CD4-positive, CD25-positive, alpha-beta regulatory T cell (primary cell): ENCODE results near the gene GSDMA. TPM values are rescaled to one million over a fixed set of nuclear protein-coding genes. Genes with fewer than 3 reads are reported as not detected.
"Not testable (repeated sequence)": the region's sequence is repeated elsewhere in the genome, so short reads cannot be mapped to it uniquely, and the experiment has no call there.

ENCODE experiments used
- ATAC-seq, 2 donors: fragments of 150-1000 bp; cut with Tn5 transposase; one replicate each; pipeline ENCODE4 v1.10.0; 2021; ENCODE audit warnings: low read depth in 2 of 2, moderate number of reproducible peaks in 2 of 2, moderate library complexity in 1 of 2
- DNase-seq, 3 donors: peaks; one replicate each; pipeline versions ENCODE4 v3.0.0 to v3.0.0-alpha.2; 2012 to 2022; ENCODE audit warnings: mixed read lengths in 1 of 3
- H3K27ac ChIP-seq: one replicate; pipeline ENCODE4 v1.7.0; 2013; ENCODE audit warnings: mild to moderate bottlenecking, low read length; ENCODE audit not compliant: insufficient read depth, poor library complexity, severe bottlenecking
- H3K27me3 ChIP-seq: one replicate; pipeline ENCODE4 v1.7.0; 2013; ENCODE audit warnings: low read length; ENCODE audit not compliant: control insufficient read depth, insufficient read depth
- H3K36me3 ChIP-seq: one replicate; pipeline ENCODE4 v1.7.0; 2013; ENCODE audit warnings: mild to moderate bottlenecking, low read length, moderate library complexity; ENCODE audit not compliant: control insufficient read depth, insufficient read depth
- H3K4me1 ChIP-seq: 2 replicates; pipeline ENCODE4 v1.7.0; 2013; ENCODE audit warnings: mild to moderate bottlenecking, low read length; ENCODE audit not compliant: insufficient read depth, control insufficient read depth, poor library complexity, severe bottlenecking
- H3K4me3 ChIP-seq: one replicate; pipeline ENCODE4 v1.7.0; 2013; ENCODE audit warnings: low read depth, mild to moderate bottlenecking, low read length, moderate library complexity
- H3K9me3 ChIP-seq, 2 experiments: 1 replicate in 1 of 2; 2 replicates in 1 of 2; pipeline ENCODE4 v1.7.0; 2013; ENCODE audit warnings: low read length in 2 of 2, mild to moderate bottlenecking in 1 of 2, moderate library complexity in 1 of 2; ENCODE audit not compliant: control insufficient read depth in 2 of 2
- H3K27ac Mint-ChIP-seq, 3 donors: one replicate each; pipeline ENCODE4 v1.8.0; 2020 to 2022; ENCODE audit warnings: mild to moderate bottlenecking in 3 of 3, mixed read lengths in 3 of 3, moderate library complexity in 2 of 3
- H3K27me3 Mint-ChIP-seq: one replicate; pipeline ENCODE4 v1.8.0; 2022; ENCODE audit warnings: mild to moderate bottlenecking, mixed read lengths
- H3K36me3 Mint-ChIP-seq: one replicate; pipeline ENCODE4 v1.8.0; 2020; ENCODE audit warnings: mixed read lengths
- H3K4me1 Mint-ChIP-seq, 4 donors: one replicate each; pipeline ENCODE4 v1.8.0; 2020 to 2022; ENCODE audit warnings: mixed read lengths in 4 of 4, mild to moderate bottlenecking in 1 of 4
- H3K4me3 Mint-ChIP-seq, 4 donors: one replicate each; pipeline ENCODE4 v1.8.0; 2020 to 2022; ENCODE audit warnings: mild to moderate bottlenecking in 4 of 4, mixed read lengths in 4 of 4, moderate library complexity in 3 of 4
- H3K9me3 Mint-ChIP-seq, 7 donors: one replicate each; pipeline ENCODE4 v1.8.0; 2020 to 2022; ENCODE audit warnings: mixed read lengths in 7 of 7, mild to moderate bottlenecking in 3 of 7, moderate library complexity in 2 of 7
- polyA plus RNA-seq, 4 donors: library from polyadenylated mRNA; unstranded; fragments of 300-500 nt; fragmentation: Illumina TruSeq; gene quantifications; one replicate each; pipeline ENCODE4 v1.2.3, GENCODE V29; 2021
- total RNA-seq: library from RNA; stranded (reverse); gene quantifications from one replicate; pipeline ENCODE4 v1.2.3, GENCODE V29; 2022

GSDMA gene
- total and polyA plus RNA-seq, 5 donors from 2014 or later: 1.1 to 2.8 (median 2.1) TPM

GRCh38 chr17:40004712-40005111 is 41.9 kb downstream of the GSDMA start:
- H3K36me3 ChIP-seq: no peaks in the 10 kb centered on the region
- Mint-ChIP-seq H3K27me3 (peaks cover 4% of the 10 kb centered on the region), H3K4me3 (no peak overlapping the region), H3K9me3 (no peaks in the 10 kb centered on the region), H3K4me1 (no peaks in the 10 kb centered on the region), H3K27ac (no peak overlapping the region), H3K36me3 (no peaks in the 10 kb centered on the region)
- ATAC-seq (no peak), DNase-seq (no peak)
- no peak overlapping the region for H3K4me3 ChIP-seq
- no peaks in the 10 kb centered on the region for H3K27me3 ChIP-seq
- H3K4me1 ChIP-seq: peaks cover 2% of the 10 kb centered on the region
- no peak overlapping the region for H3K27ac ChIP-seq
- H3K9me3 ChIP-seq: no peaks in the 10 kb centered on the region

GRCh38 chr17:40005520-40005919 is 42.7 kb downstream of the GSDMA start:
- no peak overlapping the region for H3K4me3 Mint-ChIP-seq
- no peaks in the 10 kb centered on the region for H3K9me3 Mint-ChIP-seq
- H3K27ac Mint-ChIP-seq: no peak overlapping the region
- H3K9me3 ChIP-seq: no peaks in the 10 kb centered on the region
- no peaks in the 10 kb centered on the region for H3K27me3 ChIP-seq
- ATAC-seq (no peak), DNase-seq (no peak)
- no peaks in the 10 kb centered on the region for H3K36me3 Mint-ChIP-seq
- peaks cover 7% of the 10 kb centered on the region for H3K27me3 Mint-ChIP-seq
- no peak overlapping the region for H3K4me3 ChIP-seq
- no peaks in the 10 kb centered on the region for H3K36me3 ChIP-seq
- peaks cover 0 to 7% (median 2%) of the 10 kb centered on the region in 4 donors for H3K4me1 Mint-ChIP-seq
- H3K4me1 ChIP-seq: peaks cover 9% of the 10 kb centered on the region
- no peak overlapping the region for H3K27ac ChIP-seq

- not testable (repeated sequence) for H3K4me3 Mint-ChIP-seq, DNase-seq, H3K27ac Mint-ChIP-seq, H3K4me3 ChIP-seq, H3K27ac ChIP-seq, ATAC-seq, H3K27me3 ChIP-seq, H3K36me3 ChIP-seq, H3K27me3 Mint-ChIP-seq, H3K9me3 Mint-ChIP-seq, H3K9me3 ChIP-seq, H3K4me1 ChIP-seq, H3K36me3 Mint-ChIP-seq
- peaks cover 0 to 20% (median 5%) of the 10 kb centered on the region in 4 donors for H3K4me1 Mint-ChIP-seq
These were observed 48.2 kb downstream of the GSDMA start for GRCh38 chr17:40010946-40011500.

- not testable (repeated sequence) for H3K27ac Mint-ChIP-seq
These were observed 49.3 kb downstream of the GSDMA start for GRCh38 chr17:40012017-40012647.

GRCh38 chr17:40014375-40014980 is 51.7 kb downstream of the GSDMA start:
- Mint-ChIP-seq H3K36me3 (peaks cover 5% of the 10 kb centered on the region), H3K9me3 (peaks cover 0 to 1% (median 0%) of the 10 kb centered on the region in 7 donors), H3K27me3 (peaks cover 4% of the 10 kb centered on the region), H3K4me1 (peaks cover 0 to 20% (median 5%) of the 10 kb centered on the region in 4 donors), H3K4me3 (no peak overlapping the region), H3K27ac (no peak overlapping the region)
- H3K9me3 ChIP-seq: no peaks in the 10 kb centered on the region
- ATAC-seq (no peak), DNase-seq (no peak)
- H3K27ac ChIP-seq: no peak overlapping the region
- H3K4me3 ChIP-seq: no peak overlapping the region
- peaks cover 9% of the 10 kb centered on the region for H3K4me1 ChIP-seq
- peaks cover 7% of the 10 kb centered on the region for H3K36me3 ChIP-seq
- no peaks in the 10 kb centered on the region for H3K27me3 ChIP-seq

More at GRCh38 chr17:40012017-40012647, 49.3 kb downstream of the GSDMA start:
- H3K36me3 ChIP-seq, DNase-seq, H3K4me1 ChIP-seq, H3K27ac ChIP-seq, H3K9me3 Mint-ChIP-seq, H3K4me3 Mint-ChIP-seq, H3K27me3 Mint-ChIP-seq, ATAC-seq, H3K36me3 Mint-ChIP-seq, H3K4me3 ChIP-seq, H3K27me3 ChIP-seq, H3K9me3 ChIP-seq: not testable (repeated sequence)
- H3K4me1 Mint-ChIP-seq: peaks cover 0 to 20% (median 5%) of the 10 kb centered on the region in 4 donors

- Mint-ChIP-seq H3K27me3 (peaks cover 3% of the 10 kb centered on the region), H3K4me3 (no peak within 1 kb of the TSS)
- ATAC-seq: no peak
These were observed 52.5 kb downstream of the GSDMA start, which contains the start of gene CSF3 for GRCh38 chr17:40015005-40015997. CSF3 (plus strand) TSS chr17:40015440; CDS start chr17:40015475, 35 bp downstream.

More at GRCh38 chr17:40015005-40015997, 52.5 kb downstream of the GSDMA start, which contains the start of gene CSF3:
- Histone ChIP-seq H3K27me3 (no peaks in the 10 kb centered on the region), H3K9me3 (no peaks in the 10 kb centered on the region), H3K36me3 (peaks cover 15% of the 10 kb centered on the region), H3K27ac (no peak within 1 kb of the TSS), H3K4me3 (no peak within 1 kb of the TSS), H3K4me1 (peaks cover 1% of the 10 kb centered on the region)
- no peak for DNase-seq
- peaks cover 0 to 1% (median 0%) of the 10 kb centered on the region in 7 donors for H3K9me3 Mint-ChIP-seq
- peaks cover 0 to 14% (median 4%) of the 10 kb centered on the region in 4 donors for H3K4me1 Mint-ChIP-seq
- no peak within 1 kb of the TSS for H3K27ac Mint-ChIP-seq
- H3K36me3 Mint-ChIP-seq: peaks cover 5% of the 10 kb centered on the region
